Middle frontal gyrus (tissue), 1 donor: Measurements from ENCODE around the gene ANKRD44.

ENCODE experiments used
- DNase-seq: peaks from one replicate; pipeline ENCODE4 v3.0.0-alpha.2; 2015; ENCODE audit warnings: low spot score; ENCODE audit errors: extremely low spot score

ANKRD44 gene

GRCh38 chr2:197322143-197322542 lies 11.6 kb upstream of the ANKRD44 start:
- DNase-seq = no peak

DNA sequence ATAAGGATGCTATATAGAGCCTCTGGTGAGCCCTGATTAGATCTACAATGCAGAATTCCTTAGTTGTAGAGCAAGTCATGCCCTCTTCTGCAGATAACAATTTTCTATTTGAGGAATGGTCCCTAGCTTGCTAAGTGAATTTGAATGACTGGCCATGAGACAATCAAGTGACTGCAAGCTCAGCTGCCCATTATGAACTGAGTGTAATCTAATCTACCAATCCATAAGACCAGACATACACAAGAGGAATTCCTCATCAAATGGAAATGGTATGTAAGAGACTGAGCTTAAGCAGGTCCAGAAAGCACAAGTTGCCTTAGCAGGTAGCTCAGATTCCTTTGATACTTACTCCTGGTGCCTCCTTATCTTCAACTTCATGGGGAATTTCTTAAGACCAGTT lies 4.8 kb upstream of the ANKRD44 start:
- no peak for DNase-seq

DNA sequence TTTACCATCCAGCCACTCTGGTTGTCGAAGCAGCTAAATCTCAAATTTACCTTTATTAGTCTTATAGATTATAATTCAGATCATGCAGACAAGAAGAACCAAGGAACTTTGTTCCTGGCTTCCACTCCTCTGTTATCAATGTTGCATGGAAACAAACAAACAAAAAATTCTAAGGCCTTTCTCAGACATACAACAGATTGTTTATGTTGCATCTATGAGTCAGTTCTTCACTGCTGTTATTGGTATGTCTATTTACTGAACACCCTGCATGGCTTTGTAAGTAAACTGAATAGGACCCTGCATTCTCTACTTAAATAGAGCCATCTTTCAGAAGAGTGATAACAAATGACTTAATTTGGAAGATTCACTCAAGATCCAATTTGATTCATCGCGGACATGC lies 1.6 kb upstream of the ANKRD44 start:
- DNase-seq = no peak

GRCh38 chr2:197311421-197312033 lies 947 bp upstream of the ANKRD44 start:
- DNase-seq = no peak

DNA sequence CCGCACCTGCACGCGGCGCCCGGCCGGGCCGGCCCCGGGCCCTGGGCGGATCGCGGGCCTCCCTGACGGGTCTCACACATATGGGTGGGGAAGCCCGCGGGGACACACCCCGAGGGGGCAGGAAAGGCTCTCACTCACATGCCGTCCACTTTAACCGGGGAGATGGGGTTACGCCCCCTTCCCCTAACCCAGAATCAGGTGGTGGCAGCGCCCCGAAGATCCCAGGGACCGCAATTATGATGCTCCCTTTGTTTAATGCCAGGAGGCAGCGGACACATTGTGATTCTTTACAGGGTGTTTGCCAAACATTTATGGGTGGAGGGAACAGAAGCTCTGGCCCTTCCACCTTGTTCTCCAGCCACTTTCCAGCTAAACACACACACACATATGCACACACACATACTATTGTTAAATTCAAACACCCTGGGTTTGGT lies 424 bp upstream of the ANKRD44 start:
- no peak for DNase-seq

DNA sequence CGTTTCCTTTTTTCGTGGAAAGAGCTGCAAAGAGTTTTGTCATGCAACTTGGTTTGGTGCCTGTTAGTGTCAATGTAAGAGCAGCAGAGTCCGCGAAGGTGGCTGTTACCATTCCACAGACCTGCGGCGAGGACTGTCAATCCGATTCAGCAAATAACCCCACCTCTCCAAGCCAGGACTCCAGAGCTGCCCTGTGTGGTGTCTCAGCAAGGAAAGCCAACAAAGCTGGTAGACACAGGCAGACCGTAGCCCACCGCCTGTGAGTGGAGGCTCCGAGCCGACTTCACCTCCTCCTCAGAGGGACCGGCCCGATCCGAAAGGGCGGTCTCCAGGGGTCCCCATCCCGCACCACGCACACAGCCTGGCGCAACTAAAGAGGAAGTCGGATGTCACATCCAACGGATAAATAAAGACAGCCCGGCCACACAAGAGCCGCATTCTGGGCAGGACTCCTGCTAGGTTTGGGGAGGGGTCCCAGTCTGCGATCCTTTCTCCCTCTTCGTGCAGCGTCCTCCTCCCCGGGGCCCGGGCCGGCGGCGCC lies 819 bp downstream of the ANKRD44 start:
- DNase-seq = no peak

- no peak for DNase-seq
Observed at GRCh38 chr2:197308996-197309690, 1.4 kb downstream of the ANKRD44 start.

DNA sequence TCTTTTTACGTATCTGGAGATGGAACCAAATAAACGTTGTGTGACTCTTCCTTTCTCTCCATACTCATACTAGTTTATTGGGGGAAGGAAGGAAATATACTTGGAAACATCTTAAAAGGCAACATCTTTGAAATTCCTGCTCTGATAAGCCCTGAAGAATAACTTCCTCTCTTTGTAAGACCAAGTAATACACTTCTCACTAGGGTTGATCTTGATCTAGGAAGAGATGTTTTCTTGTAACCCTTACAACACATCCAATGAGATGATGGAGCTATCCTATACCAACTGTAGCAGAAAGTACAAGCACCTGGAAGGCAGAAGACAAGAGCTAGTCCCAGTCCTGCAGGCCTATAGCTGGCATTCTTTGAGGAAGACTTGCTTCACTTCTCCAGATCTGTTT lies 2.0 kb downstream of the ANKRD44 start:
- no peak for DNase-seq

GRCh38 chr2:197307933-197308521 lies 2.6 kb downstream of the ANKRD44 start:
- DNase-seq = no peak

DNA sequence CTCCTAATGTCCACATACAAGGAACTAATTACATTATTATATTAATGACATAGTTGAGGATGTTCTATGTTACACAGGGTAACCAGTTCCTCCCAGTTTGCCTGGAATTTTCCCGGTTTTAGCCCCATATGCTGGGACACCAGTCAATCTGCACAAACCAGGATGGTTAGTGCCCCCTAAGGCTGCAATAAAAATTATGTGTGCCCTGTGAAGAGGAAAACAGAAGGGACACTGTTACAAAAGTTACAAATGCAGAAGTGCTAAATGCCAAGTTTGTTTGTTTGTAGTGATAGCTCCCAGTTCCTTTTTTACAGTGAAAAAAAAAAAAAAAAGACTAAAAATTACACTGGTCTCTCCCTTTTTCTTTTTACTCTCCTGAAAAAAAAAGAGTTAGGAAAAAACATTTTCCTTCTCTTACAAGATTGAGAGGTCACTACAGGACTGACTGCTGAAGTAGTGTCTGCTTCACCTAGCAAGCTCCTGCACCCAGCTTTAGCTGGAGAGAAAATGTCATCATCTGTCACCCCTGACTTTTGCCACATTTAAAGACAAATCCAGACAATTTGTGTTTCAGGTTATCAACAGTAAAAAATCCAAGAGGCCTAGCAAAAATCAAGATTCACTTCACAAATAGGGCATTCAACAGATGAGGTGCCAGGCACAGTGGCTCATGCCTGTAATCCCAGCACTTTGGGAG lies 3.2 kb downstream of the ANKRD44 start:
- DNase-seq = no peak

- no peak for DNase-seq
Observed at GRCh38 chr2:197306696-197307040, 3.9 kb downstream of the ANKRD44 start.

GRCh38 chr2:197306024-197306695 lies 4.4 kb downstream of the ANKRD44 start:
- DNase-seq = no peak

DNA sequence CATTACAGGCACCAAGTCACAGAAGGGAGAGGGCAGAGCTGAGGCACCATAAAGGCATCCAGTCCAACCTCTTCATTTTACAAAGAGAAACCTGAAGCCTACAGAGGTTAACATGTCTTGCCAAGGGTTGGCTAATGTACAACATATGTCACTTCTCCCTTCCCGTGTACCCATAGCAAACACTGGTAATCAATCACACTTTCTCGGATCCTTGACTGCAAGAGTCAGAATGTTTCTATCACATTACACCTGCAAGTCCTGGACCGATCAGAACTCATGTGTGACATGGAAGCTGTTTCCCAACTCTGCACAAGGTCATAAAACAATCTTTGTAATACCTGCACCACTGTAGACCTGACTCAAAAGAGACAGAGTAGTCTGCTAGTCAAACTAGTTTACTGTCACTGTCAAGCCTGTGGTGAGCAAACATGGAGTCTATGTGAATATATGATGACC lies 6.0 kb downstream of the ANKRD44 start:
- no peak for DNase-seq

- DNase-seq = no peak
Observed at GRCh38 chr2:197300139-197300538, 10.4 kb downstream of the ANKRD44 start.

GRCh38 chr2:197298609-197299008 lies 12.0 kb downstream of the ANKRD44 start:
- no peak for DNase-seq

GRCh38 chr2:197297772-197298318 lies 12.7 kb downstream of the ANKRD44 start:
- DNase-seq = no peak

GRCh38 chr2:197297266-197297665 lies 13.3 kb downstream of the ANKRD44 start:
- no peak for DNase-seq

- no peak for DNase-seq
Observed at GRCh38 chr2:197296835-197297234, 13.7 kb downstream of the ANKRD44 start.

GRCh38 chr2:197294260-197294659 lies 16.3 kb downstream of the ANKRD44 start:
- DNase-seq = no peak

- no peak for DNase-seq
Observed at GRCh38 chr2:197293252-197294007, 17.1 kb downstream of the ANKRD44 start.
